Loucy (cell line): ENCODE measurements around the gene ADAMTS20.
"Not testable (repeated sequence)": the region's sequence is repeated elsewhere in the genome, so short reads cannot be mapped to it uniquely, and the experiment has no call there.

Experiments used
- H2AFZ ChIP-seq: fragments of 200-600 bp; sonication (generic); 2 replicates; pipeline ENCODE4 v1.6.0; 2016; ENCODE audit warnings: antibody characterized with exemption, mild to moderate bottlenecking, low read length, moderate library complexity
- H3F3A ChIP-seq: fragments of 200-600 bp; 2 replicates; pipeline ENCODE4 v1.6.0; 2016; ENCODE audit warnings: antibody characterized with exemption, low read depth, mild to moderate bottlenecking
- H3K27me3 ChIP-seq: fragments of 200-600 bp; sonication (generic); 2 replicates; pipeline ENCODE4 v1.6.1; 2014; ENCODE audit warnings: low read length, mild to moderate bottlenecking; ENCODE audit not compliant: insufficient read depth, poor library complexity, severe bottlenecking
- H3K36me3 ChIP-seq: fragments of 200-600 bp; sonication (generic); 2 replicates; pipeline ENCODE4 v1.6.1; 2016; ENCODE audit warnings: low read length; ENCODE audit not compliant: insufficient read depth
- H3K4me1 ChIP-seq: fragments of 200-600 bp; sonication (generic); 2 replicates; pipeline ENCODE4 v1.5.1; 2014; ENCODE audit warnings: low read length, mild to moderate bottlenecking; ENCODE audit not compliant: insufficient read depth, poor library complexity, severe bottlenecking
- H3K4me2 ChIP-seq: fragments of 200-600 bp; sonication (generic); 2 replicates; pipeline ENCODE4 v1.6.0; 2014; ENCODE audit warnings: antibody characterized with exemption, low read length, low read depth, mild to moderate bottlenecking; ENCODE audit not compliant: poor library complexity, severe bottlenecking
- H3K4me3 ChIP-seq: fragments of 200-600 bp; sonication (generic); 2 replicates; pipeline ENCODE4 v1.5.1; 2014; ENCODE audit warnings: low read length, mild to moderate bottlenecking, mixed read lengths; ENCODE audit not compliant: poor library complexity, severe bottlenecking
- H3K79me2 ChIP-seq: fragments of 200-600 bp; sonication (generic); 2 replicates; pipeline ENCODE4 v1.6.1; 2014; ENCODE audit warnings: low read length; ENCODE audit not compliant: insufficient read depth
- H3K9ac ChIP-seq: fragments of 200-600 bp; sonication (generic); 2 replicates; pipeline ENCODE4 v1.6.0; 2014; ENCODE audit warnings: mild to moderate bottlenecking, low read depth, low read length, moderate library complexity; ENCODE audit not compliant: poor library complexity, severe bottlenecking
- H3K9me2 ChIP-seq: fragments of 200-600 bp; sonication (generic); replicated peaks from 2 replicates; pipeline ENCODE4 v1.6.1; 2016; ENCODE audit warnings: low read depth, low read length, mixed read lengths
- H3K9me3 ChIP-seq: fragments of 200-600 bp; sonication (generic); 2 replicates; pipeline ENCODE4 v1.6.1; 2014; ENCODE audit warnings: mild to moderate bottlenecking, antibody characterized with exemption, low read length, low read depth; ENCODE audit not compliant: insufficient read depth
- H4K20me1 ChIP-seq: fragments of 200-600 bp; sonication (generic); 2 replicates; pipeline ENCODE4 v1.6.0; 2014; ENCODE audit warnings: antibody characterized with exemption, low read length, mild to moderate bottlenecking; ENCODE audit not compliant: insufficient read depth, poor library complexity, severe bottlenecking
- EZH2phosphoT487 ChIP-seq: fragments of 200-600 bp; IDR thresholded peaks from 2 replicates; pipeline ENCODE4 v1.6.1; 2018; ENCODE audit warnings: antibody characterized with exemption, mild to moderate bottlenecking, moderate library complexity, borderline replicate concordance
- TF ChIP-seq, protein P1 (sequence below): fragments of 200-600 bp; sonication (generic); conservative IDR thresholded peaks from 2 replicates; pipeline ENCODE4 v1.5.1; 2014; ENCODE audit warnings: mild to moderate bottlenecking, antibody characterized with exemption, low read length

ADAMTS20 gene

DNA sequence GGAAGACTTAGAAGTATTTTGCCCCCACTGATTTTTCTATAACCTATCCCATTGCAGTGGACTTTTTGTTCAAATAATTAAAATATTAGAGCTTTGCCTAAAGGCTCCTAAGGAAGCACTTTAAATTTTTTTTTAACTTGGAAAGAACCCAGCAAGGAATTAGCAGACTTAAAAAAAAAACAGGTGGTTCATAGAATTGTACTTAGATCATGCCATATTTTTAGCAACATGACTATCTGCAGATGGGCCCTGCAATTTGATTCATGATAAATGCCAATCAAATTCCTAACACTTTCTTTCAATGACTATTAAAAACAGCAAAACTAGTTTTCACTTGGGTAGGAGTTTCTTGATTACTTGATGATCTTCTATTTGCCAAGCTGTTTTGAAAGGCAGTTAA lies 11.5 kb downstream of the ADAMTS20 start:
- no peak overlapping the region for H3K4me3 ChIP-seq
- H2AFZ ChIP-seq = no peak overlapping the region
- no peaks in the 10 kb centered on the region for H3K9me2 ChIP-seq
- TF ChIP-seq, protein P1, sequence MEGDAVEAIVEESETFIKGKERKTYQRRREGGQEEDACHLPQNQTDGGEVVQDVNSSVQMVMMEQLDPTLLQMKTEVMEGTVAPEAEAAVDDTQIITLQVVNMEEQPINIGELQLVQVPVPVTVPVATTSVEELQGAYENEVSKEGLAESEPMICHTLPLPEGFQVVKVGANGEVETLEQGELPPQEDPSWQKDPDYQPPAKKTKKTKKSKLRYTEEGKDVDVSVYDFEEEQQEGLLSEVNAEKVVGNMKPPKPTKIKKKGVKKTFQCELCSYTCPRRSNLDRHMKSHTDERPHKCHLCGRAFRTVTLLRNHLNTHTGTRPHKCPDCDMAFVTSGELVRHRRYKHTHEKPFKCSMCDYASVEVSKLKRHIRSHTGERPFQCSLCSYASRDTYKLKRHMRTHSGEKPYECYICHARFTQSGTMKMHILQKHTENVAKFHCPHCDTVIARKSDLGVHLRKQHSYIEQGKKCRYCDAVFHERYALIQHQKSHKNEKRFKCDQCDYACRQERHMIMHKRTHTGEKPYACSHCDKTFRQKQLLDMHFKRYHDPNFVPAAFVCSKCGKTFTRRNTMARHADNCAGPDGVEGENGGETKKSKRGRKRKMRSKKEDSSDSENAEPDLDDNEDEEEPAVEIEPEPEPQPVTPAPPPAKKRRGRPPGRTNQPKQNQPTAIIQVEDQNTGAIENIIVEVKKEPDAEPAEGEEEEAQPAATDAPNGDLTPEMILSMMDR = no peak
- no peak for TF ChIP-seq EZH2phosphoT487
- H3K4me1 ChIP-seq = no peaks in the 10 kb centered on the region
- H3K9me3 ChIP-seq = no peaks in the 10 kb centered on the region
- H3K9ac ChIP-seq = no peak overlapping the region
- no peaks in the 10 kb centered on the region for H3K79me2 ChIP-seq
- H3K36me3 ChIP-seq = no peaks in the 10 kb centered on the region
- H3F3A ChIP-seq = no peaks in the 10 kb centered on the region
- no peaks in the 10 kb centered on the region for H4K20me1 ChIP-seq
- no peaks in the 10 kb centered on the region for H3K27me3 ChIP-seq
- no peak overlapping the region for H3K4me2 ChIP-seq

DNA sequence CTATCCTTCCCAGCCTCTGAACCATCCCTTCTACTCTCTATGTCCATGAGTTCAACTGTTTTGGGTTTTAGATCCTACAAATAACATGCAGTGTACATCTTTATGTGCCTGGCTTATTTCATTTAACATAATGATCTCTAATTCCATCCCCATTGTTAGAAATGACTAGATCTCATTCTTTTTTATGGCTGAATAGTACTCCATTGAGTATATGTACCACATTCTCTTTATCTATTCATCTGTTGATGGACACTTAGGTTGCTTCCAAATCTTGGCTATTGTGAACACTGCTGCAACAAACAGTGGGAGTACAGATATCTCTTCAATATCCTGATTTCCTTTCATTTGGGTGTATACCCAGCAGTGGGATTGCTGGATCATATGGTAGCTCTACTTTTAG lies 14.3 kb downstream of the ADAMTS20 start:
- not testable (repeated sequence) for H2AFZ ChIP-seq, H3K4me3 ChIP-seq, H3K9me3 ChIP-seq

DNA sequence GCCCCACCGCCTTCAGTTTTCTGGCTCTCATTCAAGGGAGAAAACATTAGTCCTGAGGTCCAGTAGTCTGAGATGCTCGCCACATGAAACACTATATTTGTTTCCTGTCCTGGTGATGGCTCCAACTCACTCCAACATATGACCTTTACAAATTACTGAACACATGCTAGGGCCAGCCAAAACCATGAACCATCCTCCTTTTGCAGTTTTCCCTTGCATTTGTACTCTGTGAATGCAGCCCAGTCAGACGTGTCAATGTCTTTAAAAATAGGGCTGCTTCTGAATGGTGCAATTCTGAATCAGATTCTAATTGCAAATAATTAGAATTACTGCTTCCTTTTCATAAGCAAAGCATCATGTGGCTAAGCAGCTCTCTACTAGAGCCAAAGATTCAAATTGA lies 36.0 kb downstream of the ADAMTS20 start:
- Histone ChIP-seq H3K4me2 (no peak overlapping the region), H3F3A (no peaks in the 10 kb centered on the region), H3K9ac (no peak overlapping the region), H3K9me3 (no peaks in the 10 kb centered on the region), H3K79me2 (no peaks in the 10 kb centered on the region), H3K4me3 (no peak overlapping the region), H2AFZ (no peak overlapping the region), H3K36me3 (no peaks in the 10 kb centered on the region), H3K9me2 (no peaks in the 10 kb centered on the region), H3K27me3 (no peaks in the 10 kb centered on the region), H4K20me1 (no peaks in the 10 kb centered on the region), H3K4me1 (no peaks in the 10 kb centered on the region)
- TF ChIP-seq EZH2phosphoT487 = no peak
- TF ChIP-seq, protein P1 = no peak

More for the DNA sequence above, 14.3 kb downstream of the ADAMTS20 start:
- not testable (repeated sequence) for H3K79me2 ChIP-seq, H3K27me3 ChIP-seq, H3F3A ChIP-seq, H3K9ac ChIP-seq, H3K4me2 ChIP-seq, H3K36me3 ChIP-seq, H3K4me1 ChIP-seq, H3K9me2 ChIP-seq, H4K20me1 ChIP-seq

DNA sequence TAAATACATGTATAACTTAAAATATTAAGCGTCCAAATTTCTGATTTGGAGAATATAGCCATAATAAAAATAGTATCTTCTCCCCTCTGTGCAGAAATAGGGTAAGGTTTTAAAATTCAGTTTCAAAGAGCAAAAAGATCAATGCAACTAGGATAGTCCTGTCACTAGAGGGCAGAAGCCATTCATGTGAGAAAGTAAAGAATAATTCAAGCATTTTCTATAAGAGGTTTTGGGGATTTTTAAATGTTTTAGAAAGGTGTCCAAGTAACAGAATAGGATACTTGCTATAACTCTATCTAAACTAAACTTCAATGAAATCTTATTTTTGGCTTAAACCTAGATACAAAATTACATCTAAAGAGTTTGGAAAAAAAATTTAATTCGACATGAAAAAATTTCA lies 50.3 kb downstream of the ADAMTS20 start:
- H3K9me3 ChIP-seq = no peaks in the 10 kb centered on the region
- no peaks in the 10 kb centered on the region for H3K36me3 ChIP-seq
- no peaks in the 10 kb centered on the region for H3F3A ChIP-seq
- no peak overlapping the region for H3K9ac ChIP-seq
- H3K4me2 ChIP-seq = no peak overlapping the region
- no peaks in the 10 kb centered on the region for H4K20me1 ChIP-seq
- no peak overlapping the region for H3K4me3 ChIP-seq
- H3K27me3 ChIP-seq = no peaks in the 10 kb centered on the region
- no peak overlapping the region for H2AFZ ChIP-seq
- TF ChIP-seq EZH2phosphoT487 = no peak
- TF ChIP-seq, protein P1 = peak; percentile 78
- H3K79me2 ChIP-seq = no peaks in the 10 kb centered on the region
- no peaks in the 10 kb centered on the region for H3K4me1 ChIP-seq
- no peaks in the 10 kb centered on the region for H3K9me2 ChIP-seq
